T-helper 1 cell treated with Interleukin-12 subunit alpha and Interleukin-12 subunit beta and Interleukin-4 antibody, amounts not matched to agents 30 μg/mL and 1 μg/mL, for 36 hours (primary cell): ENCODE data around the gene ADK.
"Not testable (repeated sequence)": the region's sequence is repeated elsewhere in the genome, so short reads cannot be mapped to it uniquely, and the experiment has no call there.

Source experiments
- H3K27ac Mint-ChIP-seq: one replicate; pipeline ENCODE4 v1.8.0; 2021; ENCODE audit warnings: mild to moderate bottlenecking, mixed read lengths
- H3K27me3 Mint-ChIP-seq: one replicate; pipeline ENCODE4 v1.8.0; 2021; ENCODE audit warnings: low read depth, mixed read lengths
- H3K36me3 Mint-ChIP-seq: one replicate; pipeline ENCODE4 v1.8.0; 2021; ENCODE audit warnings: low read depth, mixed read lengths
- H3K4me1 Mint-ChIP-seq: one replicate; pipeline ENCODE4 v1.8.0; 2021; ENCODE audit warnings: low read depth, mixed read lengths
- H3K4me3 Mint-ChIP-seq: one replicate; pipeline ENCODE4 v1.8.0; 2021; ENCODE audit warnings: mild to moderate bottlenecking, moderate library complexity, mixed read lengths
- H3K9me3 Mint-ChIP-seq: one replicate; pipeline ENCODE4 v1.8.0; 2021; ENCODE audit warnings: mixed read lengths

ADK gene

GRCh38 chr10:74510594-74510993 is 359.6 kb downstream of the ADK start:
- no peaks in the 10 kb centered on the region for H3K27me3 Mint-ChIP-seq
- no peaks in the 10 kb centered on the region for H3K4me1 Mint-ChIP-seq
- H3K36me3 Mint-ChIP-seq, result peaks cover 40% of the 10 kb centered on the region
- no peak overlapping the region for H3K27ac Mint-ChIP-seq
- H3K4me3 Mint-ChIP-seq, result no peak overlapping the region
- peaks cover 66% of the 10 kb centered on the region for H3K9me3 Mint-ChIP-seq

- Mint-ChIP-seq H3K4me3 (no peak overlapping the region), H3K36me3 (peaks cover 37% of the 10 kb centered on the region), H3K4me1 (no peaks in the 10 kb centered on the region), H3K9me3 (peaks cover 66% of the 10 kb centered on the region), H3K27me3 (no peaks in the 10 kb centered on the region), H3K27ac (no peak overlapping the region)
These were observed 360.0 kb downstream of the ADK start for GRCh38 chr10:74511051-74511450.

- H3K4me3 Mint-ChIP-seq, result no peak overlapping the region
- no peak overlapping the region for H3K27ac Mint-ChIP-seq
- H3K4me1 Mint-ChIP-seq, result no peaks in the 10 kb centered on the region
- peaks cover 73% of the 10 kb centered on the region for H3K9me3 Mint-ChIP-seq
- peaks cover 30% of the 10 kb centered on the region for H3K36me3 Mint-ChIP-seq
- no peaks in the 10 kb centered on the region for H3K27me3 Mint-ChIP-seq
These were observed 363.3 kb downstream of the ADK start for GRCh38 chr10:74514322-74514721.

DNA sequence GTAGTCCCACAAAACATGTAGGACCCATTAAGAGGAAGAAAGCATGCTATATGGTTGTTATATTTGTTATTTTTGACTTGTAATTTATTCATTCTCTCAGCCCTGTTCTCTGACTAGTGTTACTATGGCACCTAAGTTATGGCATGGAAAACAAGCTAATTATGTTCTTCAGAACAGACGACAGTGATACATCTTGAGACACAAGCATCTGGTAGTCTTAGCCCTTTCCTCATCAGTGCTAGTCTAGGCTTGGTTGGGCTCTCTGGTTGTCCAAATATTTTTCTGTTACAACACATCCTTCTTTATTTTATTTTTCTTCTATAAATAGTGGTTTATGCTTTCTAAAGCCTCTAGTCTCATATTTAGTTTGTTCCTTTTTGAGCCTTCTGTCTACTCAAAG is 367.0 kb downstream of the ADK start:
- Mint-ChIP-seq H3K27ac (no peak overlapping the region), H3K4me1 (no peaks in the 10 kb centered on the region), H3K9me3 (peaks cover 37% of the 10 kb centered on the region), H3K36me3 (peaks cover 17% of the 10 kb centered on the region), H3K4me3 (no peak overlapping the region), H3K27me3 (no peaks in the 10 kb centered on the region)

GRCh38 chr10:74521526-74521925 is 370.5 kb downstream of the ADK start:
- Mint-ChIP-seq H3K9me3 (peaks cover 6% of the 10 kb centered on the region), H3K36me3 (no peaks in the 10 kb centered on the region), H3K27me3 (no peaks in the 10 kb centered on the region), H3K4me1 (no peaks in the 10 kb centered on the region), H3K27ac (no peak overlapping the region), H3K4me3 (no peak overlapping the region)

GRCh38 chr10:74523199-74523598 is 372.2 kb downstream of the ADK start:
- no peaks in the 10 kb centered on the region for H3K27me3 Mint-ChIP-seq
- H3K4me3 Mint-ChIP-seq, result no peak overlapping the region
- no peak overlapping the region for H3K27ac Mint-ChIP-seq
- H3K9me3 Mint-ChIP-seq, result no peaks in the 10 kb centered on the region
- no peaks in the 10 kb centered on the region for H3K36me3 Mint-ChIP-seq
- no peaks in the 10 kb centered on the region for H3K4me1 Mint-ChIP-seq

DNA sequence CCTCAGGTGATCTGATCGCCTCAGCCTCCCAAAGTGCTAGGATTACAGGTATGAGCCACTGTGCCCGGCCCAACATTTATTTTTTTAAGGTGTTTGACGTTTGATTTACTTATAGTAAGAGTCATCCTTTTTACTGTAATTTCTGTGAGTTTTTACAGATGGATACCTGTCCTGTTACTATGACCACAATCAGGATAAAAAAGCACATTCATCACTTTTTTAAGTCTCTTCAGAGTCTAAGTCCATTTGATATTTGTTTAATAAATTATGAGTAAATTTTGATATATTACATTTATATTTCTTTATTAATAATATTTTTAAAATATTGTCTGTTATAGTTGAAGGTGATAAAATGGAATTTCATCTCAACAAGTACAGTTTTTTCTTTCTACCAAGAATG is 374.9 kb downstream of the ADK start:
- no peaks in the 10 kb centered on the region for H3K36me3 Mint-ChIP-seq
- H3K4me3 Mint-ChIP-seq, result no peak overlapping the region
- H3K27me3 Mint-ChIP-seq, result no peaks in the 10 kb centered on the region
- H3K9me3 Mint-ChIP-seq, result no peaks in the 10 kb centered on the region
- H3K4me1 Mint-ChIP-seq, result no peaks in the 10 kb centered on the region
- H3K27ac Mint-ChIP-seq, result no peak overlapping the region

DNA sequence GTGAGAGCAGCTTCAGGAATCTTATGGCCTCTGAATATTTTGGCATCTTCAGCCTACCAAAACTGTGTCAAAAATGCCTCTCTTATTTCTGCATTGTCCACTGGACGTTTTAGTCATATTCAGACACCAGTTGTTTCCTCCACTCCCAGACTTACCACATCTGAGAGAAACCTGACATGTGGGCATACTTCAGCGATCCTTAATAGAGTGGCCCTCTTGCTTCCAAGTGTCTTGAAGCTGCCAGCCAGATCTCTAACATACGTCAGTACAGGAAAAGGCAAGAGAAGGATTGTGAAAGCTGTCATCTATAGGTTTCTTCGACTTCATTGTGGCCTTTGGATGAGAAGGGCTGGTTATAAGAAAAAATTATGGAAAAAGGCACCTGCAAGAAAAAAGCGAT is 376.6 kb downstream of the ADK start:
- H3K36me3 Mint-ChIP-seq, H3K4me1 Mint-ChIP-seq, H3K9me3 Mint-ChIP-seq, H3K4me3 Mint-ChIP-seq, H3K27me3 Mint-ChIP-seq, H3K27ac Mint-ChIP-seq: not testable (repeated sequence)

GRCh38 chr10:74529205-74529604 is 378.2 kb downstream of the ADK start:
- Mint-ChIP-seq H3K4me3 (no peak overlapping the region), H3K36me3 (peaks cover under 1% of the 10 kb centered on the region), H3K27ac (no peak overlapping the region), H3K4me1 (no peaks in the 10 kb centered on the region), H3K27me3 (no peaks in the 10 kb centered on the region), H3K9me3 (no peaks in the 10 kb centered on the region)

DNA sequence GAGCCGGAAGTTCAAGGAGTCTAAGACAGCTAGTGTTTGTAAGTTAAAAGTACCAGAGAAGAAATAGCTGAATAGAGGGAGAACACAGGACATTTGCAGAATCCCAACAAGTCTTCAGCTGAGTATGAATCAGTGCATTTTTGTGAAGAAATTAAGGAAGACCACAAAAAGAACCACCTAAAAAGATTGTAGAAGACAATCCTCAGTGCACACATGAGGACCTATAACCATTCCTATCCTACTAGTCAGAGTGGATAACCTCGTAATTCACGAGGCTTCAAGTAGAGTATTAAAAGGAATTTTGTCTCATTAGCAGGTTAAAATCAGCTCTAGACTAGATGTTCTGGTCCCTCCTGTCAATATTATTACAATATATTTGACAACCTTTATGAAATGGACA is 380.0 kb downstream of the ADK start:
- Mint-ChIP-seq H3K27me3 (no peaks in the 10 kb centered on the region), H3K9me3 (no peaks in the 10 kb centered on the region), H3K27ac (no peak overlapping the region), H3K36me3 (peaks cover 1% of the 10 kb centered on the region), H3K4me1 (no peaks in the 10 kb centered on the region), H3K4me3 (no peak overlapping the region)

DNA sequence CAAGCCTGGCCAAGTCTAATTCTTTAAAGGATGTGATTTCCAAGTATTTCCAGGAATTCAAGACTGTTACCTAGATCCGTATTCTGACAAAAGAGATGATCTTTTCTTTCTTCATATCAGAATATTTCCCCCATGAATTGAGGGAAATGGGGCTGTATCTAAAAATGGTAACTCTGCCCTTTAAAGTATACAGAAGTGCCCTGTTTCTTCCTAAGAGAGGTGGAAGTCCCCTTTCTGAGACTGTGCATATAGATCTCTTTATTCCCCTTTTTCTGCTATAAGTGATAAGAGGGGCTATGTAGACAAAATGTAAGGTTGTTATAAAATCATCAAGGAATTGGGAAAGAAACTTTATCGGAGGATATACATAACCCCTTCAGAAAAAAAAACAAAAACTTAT is 388.3 kb downstream of the ADK start:
- peaks cover 6% of the 10 kb centered on the region for H3K4me1 Mint-ChIP-seq
- H3K27me3 Mint-ChIP-seq, result no peaks in the 10 kb centered on the region
- no peak overlapping the region for H3K4me3 Mint-ChIP-seq
- peaks cover 5% of the 10 kb centered on the region for H3K36me3 Mint-ChIP-seq
- H3K9me3 Mint-ChIP-seq, result peaks cover 4% of the 10 kb centered on the region
- no peak overlapping the region for H3K27ac Mint-ChIP-seq

DNA sequence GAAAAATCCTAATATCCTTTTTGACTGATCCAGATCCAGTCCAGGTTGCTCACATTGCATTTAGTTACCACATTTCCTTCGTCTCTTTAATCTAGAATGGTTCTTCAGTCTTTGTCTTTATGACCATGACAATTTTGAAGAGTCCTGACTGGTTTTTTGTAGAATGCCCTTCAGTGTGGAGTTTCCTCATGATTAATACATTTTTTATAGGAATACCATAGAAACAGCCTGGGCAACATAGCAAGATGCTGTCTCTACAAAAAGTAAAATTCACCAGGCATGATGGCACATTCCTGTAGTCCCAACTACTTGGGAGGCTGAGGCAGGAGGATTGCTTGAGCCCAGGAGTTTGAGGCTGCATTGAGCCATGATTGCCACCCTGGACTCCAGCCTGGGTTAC is 390.4 kb downstream of the ADK start:
- Mint-ChIP-seq H3K27ac (no peak overlapping the region), H3K9me3 (peaks cover 4% of the 10 kb centered on the region), H3K4me3 (no peak overlapping the region), H3K4me1 (peaks cover 8% of the 10 kb centered on the region), H3K27me3 (no peaks in the 10 kb centered on the region), H3K36me3 (peaks cover 5% of the 10 kb centered on the region)

- H3K9me3 Mint-ChIP-seq, result no peaks in the 10 kb centered on the region
- no peak overlapping the region for H3K27ac Mint-ChIP-seq
These were observed 391.1 kb downstream of the ADK start for GRCh38 chr10:74542077-74542476.

GRCh38 chr10:74543276-74543675 is 392.3 kb downstream of the ADK start:
- Mint-ChIP-seq H3K4me1 (peaks cover 7% of the 10 kb centered on the region), H3K9me3 (no peaks in the 10 kb centered on the region), H3K36me3 (peaks cover 3% of the 10 kb centered on the region), H3K4me3 (no peak overlapping the region), H3K27ac (no peak overlapping the region), H3K27me3 (no peaks in the 10 kb centered on the region)

More at GRCh38 chr10:74542077-74542476, 391.1 kb downstream of the ADK start:
- Mint-ChIP-seq H3K36me3 (peaks cover 3% of the 10 kb centered on the region), H3K27me3 (no peaks in the 10 kb centered on the region), H3K4me3 (no peak overlapping the region), H3K4me1 (peaks cover 7% of the 10 kb centered on the region)

DNA sequence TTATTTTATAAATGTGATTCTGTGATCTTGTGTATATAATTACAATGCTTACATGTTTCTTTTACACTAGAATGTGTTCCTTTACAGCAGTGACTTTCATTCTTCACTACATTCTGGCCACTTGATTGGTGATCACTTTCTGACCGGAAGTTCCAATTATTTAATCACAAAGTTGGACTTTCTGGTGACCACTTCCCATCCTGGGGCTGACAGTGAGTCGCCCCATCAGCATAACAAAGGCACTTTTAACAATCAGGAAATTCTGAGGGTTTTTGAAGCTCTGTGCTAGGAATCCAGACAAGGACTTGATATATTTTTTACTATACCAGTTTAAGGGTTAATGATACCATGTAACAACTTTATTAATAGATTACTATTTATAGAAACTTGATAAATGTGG is 393.1 kb downstream of the ADK start:
- peaks cover 7% of the 10 kb centered on the region for H3K4me1 Mint-ChIP-seq
- H3K4me3 Mint-ChIP-seq, result no peak overlapping the region
- no peaks in the 10 kb centered on the region for H3K27me3 Mint-ChIP-seq
- peaks cover 3% of the 10 kb centered on the region for H3K36me3 Mint-ChIP-seq
- no peak overlapping the region for H3K27ac Mint-ChIP-seq
- H3K9me3 Mint-ChIP-seq, result no peaks in the 10 kb centered on the region

- Mint-ChIP-seq H3K27ac (no peak overlapping the region), H3K27me3 (no peaks in the 10 kb centered on the region), H3K4me3 (no peak overlapping the region), H3K36me3 (peaks cover 2% of the 10 kb centered on the region), H3K9me3 (no peaks in the 10 kb centered on the region), H3K4me1 (peaks cover 7% of the 10 kb centered on the region)
These were observed 397.7 kb downstream of the ADK start for GRCh38 chr10:74548676-74549075.
